ENCODE results near the gene ATG16L1. TPM values are rescaled to one million over a fixed set of nuclear protein-coding genes. Genes with fewer than 3 reads are reported as not detected.

The ATG16L1 gene
- total RNA-seq, 2 experiments from 2014 or later: 22.1 to 24.4 TPM

GRCh38 chr2:233325814-233326213 lies 74.3 kb downstream of the ATG16L1 start:
- ATAC-seq: no peak
- TF ChIP-seq CTCF (IDR thresholded peaks at IDR 0.05): no peak
- Mint-ChIP-seq H3K9me3 (no peaks in the 10 kb centered on the region), H3K4me1 (ENCODE audit: low read depth) (peaks cover 13% of the 10 kb centered on the region), H3K36me3 (ENCODE audit: low read depth) (no peaks in the 10 kb centered on the region), H3K27ac (no peak overlapping the region), H3K27me3 (no peaks in the 10 kb centered on the region), H3K4me3 (no peak overlapping the region)
- POLR2A ChIA-PET: no interaction called here
- no peak for DNase-seq
- intact Hi-C loops (cut with micrococcal nuclease): no loop called here
- CTCF ChIA-PET: interaction anchor here (0.5 kb wide), 1 partner anchor 107 kb away, joined by 4 read pairs; no protein-coding TSS in a partner anchor

GRCh38 chr2:233326500-233326899 lies 75.0 kb downstream of the ATG16L1 start:
- DNase-seq (no peak), ATAC-seq (no peak)
- peaks cover 18% of the 10 kb centered on the region for H3K4me1 Mint-ChIP-seq (ENCODE audit: low read depth)
- ChIA-PET POLR2A (no interaction called here), CTCF (no interaction called here)
- H3K27me3 Mint-ChIP-seq: no peaks in the 10 kb centered on the region
- no peak for TF ChIP-seq CTCF (IDR thresholded peaks at IDR 0.05)
- no peak overlapping the region for H3K4me3 Mint-ChIP-seq
- no peaks in the 10 kb centered on the region for H3K9me3 Mint-ChIP-seq
- H3K27ac Mint-ChIP-seq: no peak overlapping the region
- H3K36me3 Mint-ChIP-seq (ENCODE audit: low read depth): no peaks in the 10 kb centered on the region
- intact Hi-C loops (cut with micrococcal nuclease): no loop called here

GRCh38 chr2:233328922-233329321 lies 77.4 kb downstream of the ATG16L1 start:
- DNase-seq: no peak
- no peak for ATAC-seq
- no peak for TF ChIP-seq CTCF (IDR thresholded peaks at IDR 0.05)
- Mint-ChIP-seq H3K4me3 (no peak overlapping the region), H3K27ac (no peak overlapping the region), H3K4me1 (ENCODE audit: low read depth) (peaks cover 27% of the 10 kb centered on the region), H3K9me3 (peaks cover 3% of the 10 kb centered on the region), H3K27me3 (no peaks in the 10 kb centered on the region), H3K36me3 (ENCODE audit: low read depth) (peaks cover 3% of the 10 kb centered on the region)
- POLR2A ChIA-PET: interaction anchor here (0.5 kb wide), 1 partner anchor 229 kb away, joined by 3 read pairs; no protein-coding TSS in a partner anchor
- CTCF ChIA-PET: no interaction called here
- intact Hi-C loops (cut with micrococcal nuclease): no loop called here

- no peak for TF ChIP-seq CTCF (IDR thresholded peaks at IDR 0.05)
- Mint-ChIP-seq H3K4me3 (no peak overlapping the region), H3K27ac (peak overlapping the region; percentile 36), H3K4me1 (ENCODE audit: low read depth) (peaks cover 29% of the 10 kb centered on the region), H3K9me3 (peaks cover 3% of the 10 kb centered on the region), H3K27me3 (no peaks in the 10 kb centered on the region), H3K36me3 (ENCODE audit: low read depth) (peaks cover 3% of the 10 kb centered on the region)
- DNase-seq (no peak), ATAC-seq (no peak)
- ChIA-PET POLR2A (no interaction called here), CTCF (interaction anchor here (1.2 kb wide), 1 partner anchor 114 kb away, joined by 5 read pairs; no protein-coding TSS in a partner anchor)
- intact Hi-C loops (cut with micrococcal nuclease): no loop called here
Observed at GRCh38 chr2:233329489-233330135, 78.1 kb downstream of the ATG16L1 start.

GRCh38 chr2:233331536-233331935 lies 80.1 kb downstream of the ATG16L1 start:
- H3K27me3 Mint-ChIP-seq: no peaks in the 10 kb centered on the region
- DNase-seq (peak; percentile 81), ATAC-seq (peak; percentile 93)
- peaks cover 36% of the 10 kb centered on the region for H3K4me1 Mint-ChIP-seq (ENCODE audit: low read depth)
- TF ChIP-seq CTCF (IDR thresholded peaks at IDR 0.05): no peak
- ChIA-PET CTCF (interaction anchor here (0.8 to 1.8 kb wide), 7 partner anchors 9 to 112 kb away, joined by 3 to 8 read pairs (median 4); no protein-coding TSS in a partner anchor), POLR2A (interaction anchor here (1.0 to 1.1 kb wide), 3 partner anchors 35 to 83 kb away, joined by 3 to 4 read pairs (median 3); no protein-coding TSS in a partner anchor)
- H3K4me3 Mint-ChIP-seq: peak overlapping the region; percentile 45
- H3K36me3 Mint-ChIP-seq (ENCODE audit: low read depth): peaks cover 3% of the 10 kb centered on the region
- peak overlapping the region; percentile 94 for H3K27ac Mint-ChIP-seq
- intact Hi-C loops (cut with micrococcal nuclease): no loop called here
- peaks cover 3% of the 10 kb centered on the region for H3K9me3 Mint-ChIP-seq

All from activated CD8-positive, alpha-beta T cell treated with anti-CD3 and anti-CD28 coated beads for 36 hours (primary cell).